ENCODE data around the gene PRTN3.
"Not testable (repeated sequence)": the region's sequence is repeated elsewhere in the genome, so short reads cannot be mapped to it uniquely, and the experiment has no call there.

GRCh38 chr19:877992-878660, 37.3 kb downstream of the PRTN3 start:
- TF ChIP-seq EP300, CTCF, POLR2A, POLR2AphosphoS5 (IDR thresholded peaks at IDR 0.05): not testable (repeated sequence)

Data from upper lobe of left lung (tissue), 4 donors.